ENCODE data around the gene CAMK1G.

The CAMK1G gene

DNA sequence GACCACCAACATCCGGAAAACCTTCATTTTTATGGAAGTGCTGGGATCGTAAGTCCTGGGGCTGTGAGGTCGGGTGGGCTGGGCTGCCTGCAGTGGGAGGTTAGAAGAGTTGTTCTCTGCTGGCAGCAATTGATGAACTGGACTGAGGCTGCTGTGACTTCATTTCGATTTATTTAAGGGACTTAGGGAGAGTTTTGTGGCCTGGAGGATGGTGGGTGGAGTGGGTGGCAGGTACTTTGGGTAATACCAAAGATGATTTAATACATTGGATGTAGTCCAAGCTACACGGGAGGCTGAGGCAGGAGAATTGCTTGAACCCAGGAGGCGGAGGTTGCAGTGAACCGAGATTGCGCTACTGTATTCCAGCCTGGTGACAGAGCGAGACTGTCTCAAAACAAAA lies 11.5 kb downstream of the CAMK1G start:
- TF ChIP-seq, protein P1, sequence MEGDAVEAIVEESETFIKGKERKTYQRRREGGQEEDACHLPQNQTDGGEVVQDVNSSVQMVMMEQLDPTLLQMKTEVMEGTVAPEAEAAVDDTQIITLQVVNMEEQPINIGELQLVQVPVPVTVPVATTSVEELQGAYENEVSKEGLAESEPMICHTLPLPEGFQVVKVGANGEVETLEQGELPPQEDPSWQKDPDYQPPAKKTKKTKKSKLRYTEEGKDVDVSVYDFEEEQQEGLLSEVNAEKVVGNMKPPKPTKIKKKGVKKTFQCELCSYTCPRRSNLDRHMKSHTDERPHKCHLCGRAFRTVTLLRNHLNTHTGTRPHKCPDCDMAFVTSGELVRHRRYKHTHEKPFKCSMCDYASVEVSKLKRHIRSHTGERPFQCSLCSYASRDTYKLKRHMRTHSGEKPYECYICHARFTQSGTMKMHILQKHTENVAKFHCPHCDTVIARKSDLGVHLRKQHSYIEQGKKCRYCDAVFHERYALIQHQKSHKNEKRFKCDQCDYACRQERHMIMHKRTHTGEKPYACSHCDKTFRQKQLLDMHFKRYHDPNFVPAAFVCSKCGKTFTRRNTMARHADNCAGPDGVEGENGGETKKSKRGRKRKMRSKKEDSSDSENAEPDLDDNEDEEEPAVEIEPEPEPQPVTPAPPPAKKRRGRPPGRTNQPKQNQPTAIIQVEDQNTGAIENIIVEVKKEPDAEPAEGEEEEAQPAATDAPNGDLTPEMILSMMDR (IDR thresholded peaks at IDR 0.05; ENCODE audit: insufficient read depth, low read length, poor library complexity, severe bottlenecking) = no peak
- Histone ChIP-seq H3K27me3 (replicated peaks; ENCODE audit: control insufficient read depth, insufficient read depth, low read length) (no peaks in the 10 kb centered on the region; the same call in 1 of the 2 replicates), H3K4me3 (replicated peaks; ENCODE audit: low read depth, low read length) (no peak overlapping the region), H3K36me3 (ENCODE audit: control insufficient read depth, insufficient read depth, low read length) (no peaks in the 10 kb centered on the region)
- DNase-seq (ENCODE audit: extremely low read depth, insufficient read length) = no peak

DNA sequence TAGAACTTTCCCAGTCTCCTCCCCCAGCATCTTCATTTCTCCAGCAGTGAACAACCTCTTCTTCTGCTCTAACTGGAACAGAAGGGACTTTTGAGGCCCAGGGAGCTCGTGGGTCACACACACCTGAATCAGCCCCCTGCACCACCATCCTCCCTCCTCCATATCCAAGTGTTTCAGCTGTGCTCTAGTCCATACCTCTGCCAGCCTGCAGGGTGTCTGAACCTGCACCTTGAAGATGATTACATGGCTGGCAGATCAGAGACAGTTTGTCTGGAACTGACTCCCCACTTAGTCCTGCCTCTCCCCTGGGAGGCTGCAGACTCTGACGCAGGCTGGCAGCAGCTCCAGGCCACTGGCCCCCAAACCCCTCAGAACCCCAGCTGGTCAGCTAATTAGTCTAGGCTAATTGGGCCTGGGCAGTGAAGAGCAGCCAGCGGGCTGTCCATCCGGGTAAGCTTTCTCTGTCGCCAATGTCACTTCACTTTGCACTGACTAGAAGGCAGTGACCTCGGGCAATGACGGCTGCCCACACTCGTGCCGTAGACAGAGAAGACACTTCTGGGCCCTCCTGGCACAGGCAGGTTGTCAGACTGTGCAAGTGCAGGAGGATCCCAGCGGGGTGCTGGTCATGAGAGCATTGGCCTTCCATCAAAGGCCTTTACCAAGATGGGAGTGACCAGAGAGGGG lies 12.2 kb downstream of the CAMK1G start:
- no peak for DNase-seq (ENCODE audit: extremely low read depth, insufficient read length)
- TF ChIP-seq, protein P1 (IDR thresholded peaks at IDR 0.05; ENCODE audit: insufficient read depth, low read length, poor library complexity, severe bottlenecking) = no peak
- Histone ChIP-seq H3K4me3 (replicated peaks; ENCODE audit: low read depth, low read length) (no peak overlapping the region), H3K36me3 (ENCODE audit: control insufficient read depth, insufficient read depth, low read length) (no peaks in the 10 kb centered on the region), H3K27me3 (replicated peaks; ENCODE audit: control insufficient read depth, insufficient read depth, low read length) (peaks cover 2% of the 10 kb centered on the region; the same call in 1 of the 2 replicates)

DNA sequence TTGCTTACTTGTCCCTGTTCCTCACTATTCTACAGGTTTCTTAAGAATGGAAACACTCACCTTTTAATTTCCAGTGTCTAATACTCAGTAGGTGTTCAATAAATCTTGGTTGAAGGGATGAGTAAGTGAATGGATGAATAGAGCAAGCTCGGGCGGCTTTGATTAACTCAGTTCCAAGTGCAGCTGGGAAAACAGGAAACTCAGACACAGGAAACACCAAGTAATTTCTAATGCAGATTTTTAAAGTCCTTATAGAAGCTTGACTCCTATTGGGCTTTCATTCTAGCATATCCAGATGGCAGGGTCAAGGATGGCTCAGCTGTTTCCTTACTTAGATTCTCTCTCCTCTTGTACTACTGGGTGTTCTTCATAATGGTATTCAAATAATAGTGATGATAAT lies 14.0 kb downstream of the CAMK1G start:
- TF ChIP-seq, protein P1 (IDR thresholded peaks at IDR 0.05; ENCODE audit: insufficient read depth, low read length, poor library complexity, severe bottlenecking) = no peak
- DNase-seq (ENCODE audit: extremely low read depth, insufficient read length) = no peak
- Histone ChIP-seq H3K36me3 (ENCODE audit: control insufficient read depth, insufficient read depth, low read length) (no peaks in the 10 kb centered on the region), H3K27me3 (replicated peaks; ENCODE audit: control insufficient read depth, insufficient read depth, low read length) (peaks cover 2% of the 10 kb centered on the region; the same call in 1 of the 2 replicates), H3K4me3 (replicated peaks; ENCODE audit: low read depth, low read length) (no peak overlapping the region)

DNA sequence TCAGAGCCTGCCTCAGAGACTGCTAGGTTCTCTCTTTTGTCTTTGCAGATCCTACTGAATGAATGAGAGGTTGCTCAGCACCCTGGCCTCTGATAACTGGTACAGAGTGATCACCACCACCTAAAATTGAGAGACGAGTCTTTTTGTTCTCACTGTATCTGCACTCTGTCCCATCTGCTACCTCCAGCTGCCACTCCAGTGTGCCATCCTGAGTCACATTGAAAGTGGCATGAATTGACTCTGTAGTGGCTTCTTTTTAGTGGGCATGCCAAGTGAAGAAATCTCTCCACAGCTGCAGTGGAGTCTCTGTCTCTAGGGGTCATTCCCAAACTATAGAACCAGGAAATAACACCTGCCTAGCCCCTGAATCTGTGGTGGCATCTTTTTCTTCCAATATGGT lies 14.7 kb downstream of the CAMK1G start:
- TF ChIP-seq, protein P1 (IDR thresholded peaks at IDR 0.05; ENCODE audit: insufficient read depth, low read length, poor library complexity, severe bottlenecking) = no peak
- no peak for DNase-seq (ENCODE audit: extremely low read depth, insufficient read length)
- no peaks in the 10 kb centered on the region for H3K36me3 ChIP-seq (ENCODE audit: control insufficient read depth, insufficient read depth, low read length)
- no peak overlapping the region for H3K4me3 ChIP-seq (replicated peaks; ENCODE audit: low read depth, low read length)
- peaks cover 2% of the 10 kb centered on the region; the same call in 1 of the 2 replicates for H3K27me3 ChIP-seq (replicated peaks; ENCODE audit: control insufficient read depth, insufficient read depth, low read length)

DNA sequence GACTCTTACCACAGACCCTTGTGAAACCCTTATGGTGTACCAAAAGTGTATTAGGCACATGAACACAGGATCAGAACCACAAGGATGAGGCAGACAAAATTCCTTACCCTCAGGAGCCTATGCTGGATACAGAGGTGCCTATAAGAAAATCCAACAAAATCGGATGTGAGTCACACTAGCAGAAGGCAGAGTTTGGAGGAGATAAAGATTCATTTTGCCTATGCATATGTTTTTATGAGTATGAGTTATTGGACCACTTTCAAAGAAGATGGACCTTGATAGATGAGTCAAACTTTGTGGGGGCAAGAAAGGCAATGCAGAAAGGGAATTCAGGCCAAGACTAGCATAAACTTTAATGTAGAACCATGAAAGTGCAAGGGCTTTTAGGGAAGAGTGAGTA lies 17.0 kb downstream of the CAMK1G start:
- TF ChIP-seq, protein P1 (IDR thresholded peaks at IDR 0.05; ENCODE audit: insufficient read depth, low read length, poor library complexity, severe bottlenecking) = no peak
- no peak overlapping the region for H3K4me3 ChIP-seq (replicated peaks; ENCODE audit: low read depth, low read length)
- no peaks in the 10 kb centered on the region for H3K36me3 ChIP-seq (ENCODE audit: control insufficient read depth, insufficient read depth, low read length)
- no peak for DNase-seq (ENCODE audit: extremely low read depth, insufficient read length)
- H3K27me3 ChIP-seq (replicated peaks; ENCODE audit: control insufficient read depth, insufficient read depth, low read length) = 0 out of 2 replicates have a peak, but pooled peaks cover 2% of the 10 kb centered on the region

Measured in GM06990 (cell line).